GM18868 (cell line): ENCODE data around the gene ATXN10.
A peak's percentile ranks its signal among the peaks of the same experiment; 100 is the strongest.
"Not testable (repeated sequence)": the region's sequence is repeated elsewhere in the genome, so short reads cannot be mapped to it uniquely, and the experiment has no call there.

ENCODE experiments used
- ATAC-seq: cut with Tn5 transposase; IDR thresholded peaks from one replicate; pipeline ENCODE4 v1.9.1; 2021; ENCODE audit warnings: mild to moderate bottlenecking, moderate library complexity; ENCODE audit not compliant: unreplicated experiment

Gene ATXN10

GRCh38 chr22:45640941-45641621, 30.6 kb upstream of the ATXN10 start:
- ATAC-seq: no peak

GRCh38 chr22:45642986-45643385, 28.6 kb upstream of the ATXN10 start:
- ATAC-seq: no peak

DNA sequence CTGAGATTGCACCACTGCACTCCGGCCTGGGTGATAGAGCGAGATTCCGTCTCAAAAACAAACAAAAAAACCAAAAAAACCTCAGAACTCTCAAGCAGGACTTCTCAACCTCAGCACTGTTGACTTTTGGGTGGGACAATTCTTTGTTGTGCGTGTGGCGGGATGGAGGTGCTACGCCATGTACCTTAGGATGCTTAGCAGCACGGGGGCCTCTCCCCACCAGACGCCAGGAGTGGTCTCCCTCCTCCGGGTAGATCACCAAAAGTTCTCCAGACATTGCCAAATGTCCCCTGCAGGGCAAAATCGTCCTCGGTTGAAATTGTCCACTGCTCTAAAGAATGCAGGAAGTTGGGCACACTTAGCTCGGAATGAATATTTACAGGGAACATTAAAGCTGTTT, 26.9 kb upstream of the ATXN10 start:
- ATAC-seq: no peak

DNA sequence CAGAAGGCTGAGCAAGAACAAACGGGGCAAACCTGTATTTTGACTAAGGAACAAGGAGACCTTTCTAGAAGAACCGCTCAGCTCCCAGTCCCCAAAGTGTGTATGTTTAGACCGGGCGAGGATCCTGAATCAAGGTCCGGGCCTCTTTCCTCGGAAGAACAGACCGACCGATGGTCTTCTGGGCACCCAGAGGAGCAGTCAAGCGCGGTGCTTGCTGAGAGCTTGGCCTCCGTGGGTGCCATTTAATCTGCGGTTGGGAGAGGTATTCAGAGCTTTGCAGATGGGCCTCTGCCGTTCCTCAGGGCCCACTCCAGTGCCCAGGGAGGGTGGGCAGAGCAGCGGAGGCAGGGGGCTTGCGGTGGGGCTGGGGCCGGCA, 26.5 kb upstream of the ATXN10 start:
- ATAC-seq: no peak

DNA sequence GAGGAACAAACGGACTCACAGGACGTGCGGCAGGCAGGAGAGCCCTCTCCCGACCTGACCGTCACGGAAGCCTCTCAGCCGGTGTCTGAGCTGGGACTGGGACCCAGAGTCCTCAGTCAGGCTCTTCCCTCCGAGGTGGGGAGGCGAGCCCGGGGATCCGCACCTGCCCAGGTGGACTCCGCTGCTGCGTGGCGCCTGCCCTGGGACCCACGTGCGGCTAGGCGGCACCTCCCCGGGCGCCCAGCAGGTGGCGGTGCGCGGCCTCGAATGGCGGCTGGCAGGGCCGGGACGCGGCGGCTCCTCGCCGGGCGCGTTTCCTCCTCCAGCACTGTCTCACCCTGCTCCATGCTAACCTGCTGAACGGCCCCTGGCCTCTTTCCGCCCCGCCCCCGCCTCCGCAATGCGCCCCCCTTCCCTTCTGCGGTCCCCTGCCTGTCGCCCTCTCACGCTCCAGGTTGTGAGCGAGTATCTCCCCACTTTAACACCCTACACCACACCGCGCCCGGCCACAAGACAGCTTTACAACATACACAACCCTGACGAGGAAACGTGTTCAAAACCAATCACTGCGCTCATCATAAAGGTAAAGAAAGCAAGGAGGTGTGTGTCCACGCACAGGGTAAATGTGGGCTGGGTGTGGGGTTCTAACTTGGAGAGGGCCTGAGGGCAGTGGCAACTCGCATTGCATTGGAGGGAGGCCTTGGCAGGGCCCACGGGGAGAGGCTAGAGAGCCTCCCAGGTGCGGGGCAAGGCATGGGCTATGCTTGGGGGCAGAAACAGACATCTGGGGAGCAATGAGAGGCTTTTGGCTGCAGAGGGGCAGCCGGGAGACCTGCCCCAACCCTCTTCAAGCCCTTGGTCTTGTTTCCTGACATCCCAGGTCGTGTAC, 25.9 kb upstream of the ATXN10 start:
- ATAC-seq: peak; percentile 56

GRCh38 chr22:45647532-45648225, 24.0 kb upstream of the ATXN10 start:
- no peak for ATAC-seq

- ATAC-seq: no peak
Observed at GRCh38 chr22:45648301-45649117, 23.1 kb upstream of the ATXN10 start.

DNA sequence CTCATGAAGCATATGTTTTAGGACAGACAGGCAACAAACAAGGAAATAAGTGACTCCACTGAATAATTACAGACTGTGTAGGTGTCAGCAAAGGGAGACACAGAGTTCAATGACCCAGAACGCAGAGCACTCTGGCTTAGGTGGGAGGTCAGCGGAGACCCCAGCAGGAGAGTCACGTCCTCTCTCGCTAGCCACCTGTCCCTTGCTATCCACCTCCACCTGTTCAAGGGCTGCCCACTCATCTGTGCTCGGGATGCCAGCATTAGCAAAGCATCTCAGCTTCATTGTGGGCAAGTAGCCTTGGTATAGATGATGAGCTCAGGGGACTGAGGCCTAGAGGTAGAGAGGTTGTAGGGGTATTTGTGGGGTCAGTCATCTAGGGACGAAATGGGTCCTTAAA, 21.8 kb upstream of the ATXN10 start:
- ATAC-seq: no peak

GRCh38 chr22:45650721-45651120, 20.9 kb upstream of the ATXN10 start:
- no peak for ATAC-seq

DNA sequence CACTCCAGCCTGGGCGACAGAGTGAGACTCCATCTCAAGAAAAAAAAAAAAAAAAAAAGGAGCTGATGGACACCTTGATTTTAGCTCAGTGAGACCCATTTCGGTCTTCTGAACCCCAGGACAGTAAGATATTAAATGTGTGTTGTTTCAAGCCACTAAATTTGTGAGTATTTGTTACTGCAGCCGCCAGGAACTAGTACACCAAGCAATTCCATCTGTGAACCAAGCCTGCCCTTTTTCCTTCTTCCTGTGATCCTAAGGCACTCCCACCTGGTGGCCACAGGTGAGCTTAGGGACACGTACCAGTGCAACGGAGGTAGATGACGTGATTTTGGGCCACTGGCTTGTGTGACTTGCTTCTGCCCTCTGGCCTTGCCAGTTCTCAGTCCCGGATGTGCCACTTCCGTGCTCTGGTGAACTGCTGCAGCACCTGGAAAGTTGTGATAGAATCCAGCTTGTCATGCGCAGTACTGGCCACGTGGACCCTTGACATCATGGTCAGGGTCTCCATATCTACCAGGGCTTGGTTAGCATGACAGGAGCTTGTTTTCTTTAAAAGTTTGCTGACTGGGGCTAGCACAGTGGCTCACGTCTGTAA, 19.6 kb upstream of the ATXN10 start:
- ATAC-seq: no peak

- ATAC-seq: no peak
Observed at GRCh38 chr22:45656577-45656976, 15.1 kb upstream of the ATXN10 start.

DNA sequence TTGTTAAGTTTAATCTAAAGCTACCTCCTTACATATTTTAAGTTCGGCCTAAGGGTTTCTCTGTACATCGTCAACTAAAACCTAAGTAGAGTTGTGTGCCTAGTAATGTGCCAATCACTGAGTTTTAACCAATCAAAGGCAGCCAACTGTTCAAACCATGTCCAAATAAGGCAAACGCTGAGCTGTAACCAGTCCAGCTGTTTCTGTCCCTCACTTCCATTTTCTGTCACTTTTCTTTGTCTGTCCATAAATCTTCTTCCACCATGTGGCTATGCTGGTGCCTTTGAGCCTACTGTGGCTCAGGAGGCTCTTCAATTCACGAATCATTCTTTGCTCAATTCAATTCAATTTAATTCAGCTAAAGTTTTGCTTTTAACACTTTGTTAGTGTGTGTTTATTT, 13.9 kb upstream of the ATXN10 start:
- ATAC-seq: no peak

- ATAC-seq: no peak
Observed at GRCh38 chr22:45664136-45664646, 7.4 kb upstream of the ATXN10 start.

DNA sequence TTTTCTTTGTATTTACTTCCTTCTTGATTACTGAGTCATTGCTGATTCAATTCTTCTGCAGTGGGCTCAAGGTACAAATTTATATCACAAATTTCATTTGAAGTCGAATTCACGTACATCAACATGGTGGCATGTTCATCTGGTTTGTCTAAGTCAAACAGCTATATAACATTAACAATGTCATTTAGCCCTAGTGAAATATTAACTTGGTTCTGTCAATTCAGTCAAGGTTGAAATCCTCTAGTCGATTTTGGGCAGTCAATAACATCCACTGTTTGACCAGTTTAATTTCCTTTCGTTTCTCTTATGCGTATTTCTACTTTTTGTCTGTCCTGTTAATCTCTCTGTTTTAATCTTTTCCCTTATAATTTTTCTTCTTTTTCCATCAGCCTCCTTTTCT, 4.1 kb upstream of the ATXN10 start:
- ATAC-seq: no peak

GRCh38 chr22:45670363-45670762, 1.3 kb upstream of the ATXN10 start:
- not testable (repeated sequence) for ATAC-seq

DNA sequence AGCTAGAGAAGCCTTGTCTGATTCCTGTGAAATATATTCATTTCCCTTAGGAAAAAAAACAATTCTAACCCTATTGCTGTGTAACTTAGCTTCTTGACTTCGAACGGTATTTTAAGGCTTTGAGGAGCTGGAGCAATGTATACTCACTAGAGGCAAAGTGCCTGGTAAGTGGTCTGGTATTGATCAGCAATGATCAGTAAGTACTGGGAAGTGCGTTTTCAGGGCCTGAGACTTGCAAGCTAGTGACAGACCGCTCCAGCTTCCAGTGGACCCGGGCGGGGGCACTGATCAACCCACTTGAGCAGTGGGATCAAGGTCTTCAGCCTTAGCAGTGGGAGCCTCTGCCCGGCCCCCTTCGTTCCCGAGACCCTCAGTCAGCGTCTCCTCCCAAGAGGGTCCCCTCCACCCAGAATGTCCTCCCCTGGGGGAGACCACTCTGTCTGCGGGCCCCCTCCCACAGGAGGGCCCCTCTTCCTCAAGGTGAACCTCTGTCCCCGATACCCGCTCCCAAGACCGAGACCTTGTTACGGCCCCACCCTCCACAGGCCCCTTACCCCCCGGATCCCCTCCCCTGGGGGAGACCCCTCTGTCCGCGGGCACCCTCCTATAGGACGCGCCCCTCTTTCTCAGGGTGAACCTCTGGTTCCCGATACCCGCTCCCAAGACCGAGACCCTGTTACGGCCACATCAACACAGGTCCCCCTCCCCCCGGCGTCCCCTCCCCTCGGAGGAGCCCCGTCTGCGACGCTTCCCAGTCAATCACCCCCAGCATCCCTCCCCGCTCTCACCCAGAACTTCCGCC, 452 bp upstream of the ATXN10 start:
- ATAC-seq: no peak

- no peak for ATAC-seq
Observed at GRCh38 chr22:45672564-45673481, 1.2 kb downstream of the ATXN10 start.

DNA sequence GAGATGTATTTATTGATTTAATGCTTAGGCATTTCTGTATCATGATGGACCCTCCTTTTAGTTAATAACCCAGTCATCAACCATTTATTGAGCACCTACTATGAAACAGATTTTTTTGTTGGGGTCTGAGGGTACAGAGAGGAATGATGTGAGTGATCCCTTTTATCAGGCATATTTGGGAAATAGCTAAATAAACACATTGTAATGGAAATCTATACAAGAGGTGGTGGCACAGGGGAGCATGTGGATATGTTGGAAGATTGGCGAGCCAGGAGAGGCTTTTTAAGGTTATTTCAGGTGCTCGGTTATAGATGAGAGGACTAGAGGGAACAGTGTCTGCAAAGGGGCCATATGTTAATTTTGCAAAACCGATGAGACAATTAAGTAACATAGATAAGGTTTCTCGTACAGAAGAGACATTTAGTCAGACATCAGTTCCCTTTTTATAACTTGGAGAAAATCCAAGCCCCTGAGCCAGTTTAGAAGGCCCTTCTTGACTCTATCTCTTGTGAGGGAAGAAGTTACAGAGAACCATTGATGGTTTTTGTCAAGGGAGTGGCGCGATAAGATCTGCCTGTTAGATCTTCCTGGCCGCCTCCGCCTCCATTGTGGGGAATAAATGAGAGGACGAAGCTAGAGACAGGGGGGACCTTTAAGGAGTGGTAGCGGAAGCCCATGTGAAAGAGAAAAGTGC, 2.0 kb downstream of the ATXN10 start:
- no peak for ATAC-seq
